ENCODE data around the gene BTLA. TPM values are rescaled to one million over a fixed set of nuclear protein-coding genes. Genes with fewer than 3 reads are reported as not detected.

BTLA gene
- total and polyA plus RNA-seq, 2 of the 13 experiments (the other 11 are each of a cell fraction or from before 2014, with no cell fraction given) = not detected

GRCh38 chr3:112415390-112415789 lies 83.9 kb downstream of the BTLA start:
- Histone ChIP-seq H3K9ac (ENCODE audit: insufficient read depth, low read depth, low read length) (no peak overlapping the region), H3K36me3 (replicated peaks in 1 of 2; ENCODE audit: control insufficient read depth in 1 of 2, insufficient read depth in 2 of 2, low read length in 2 of 2) (no peaks in the 10 kb centered on the region), H3K79me2 (ENCODE audit: insufficient read depth, low read length) (no peaks in the 10 kb centered on the region), H3K27ac (ENCODE audit: extremely low read length, insufficient read depth, low read length) (no peak overlapping the region), H3K4me2 (ENCODE audit: low read depth, low read length) (no peak overlapping the region), H2AFZ (ENCODE audit: low read length) (no peak overlapping the region), H4K20me1 (ENCODE audit: insufficient read depth, low read length) (no peaks in the 10 kb centered on the region), H3K9me3 (ENCODE audit: low read length) (no peaks in the 10 kb centered on the region), H3K27me3 (ENCODE audit: control insufficient read depth in 1 of 2, insufficient read depth in 2 of 2, low read length in 2 of 2) (0 out of 5 replicates have a peak, but pooled peaks cover 0 to 3% of the 10 kb centered on the region in 2 experiments), H3K4me3 (replicated peaks in 1 of 3; ENCODE audit: insufficient read depth in 1 of 3, low read depth in 2 of 3, low read length in 3 of 3) (no peak overlapping the region), H3K4me1 (ENCODE audit: insufficient read depth, low read length) (no peaks in the 10 kb centered on the region)
- in situ Hi-C loops (cut with HindIII; ENCODE audit: extremely low pct_ligation_motif_present, low pct_unique_long_range_greater_than_20kb) (no loop called here), intact Hi-C loops (cut with micrococcal nuclease; ENCODE audit: unreplicated experiment) (no loop called here)
- 67% methylated on average over 6 of the region's 6 CpGs for WGBS (ENCODE audit: low lambda C conversion rate)
- no peak for DNase-seq (ENCODE audit: low spot score)
- ChIA-PET CTCF (ENCODE audit: low intra/inter-chr PET ratio, low total read pairs) (no interaction called here), POLR2A (no interaction called here)
- no TSS peak for BruUV-seq (replicated peaks)
- FAIRE-seq = no peak
- no peak for ATAC-seq
- TF ChIP-seq CEBPZ (IDR thresholded peaks at IDR 0.05; ENCODE audit: low read length) (no peak), FOSL1 (CRISPR knock-in tag; IDR thresholded peaks at IDR 0.05; ENCODE audit: borderline replicate concordance) (no peak), SSRP1 (CRISPR knock-in tag; IDR thresholded peaks at IDR 0.05) (no peak), RBM39 (IDR thresholded peaks at IDR 0.05; ENCODE audit: low read depth, low read length, poor library complexity, severe bottlenecking) (no peak), KLF11 (CRISPR knock-in tag; IDR thresholded peaks at IDR 0.05) (no peak), YY1 (IDR thresholded peaks at IDR 0.05; ENCODE audit: insufficient read depth, insufficient replicate concordance, low read depth, low read length) (no peak), HNF1A (IDR thresholded peaks at IDR 0.05; ENCODE audit: low read depth) (no peak), HNF1A (CRISPR knock-in tag; IDR thresholded peaks at IDR 0.05; ENCODE audit: borderline replicate concordance) (no peak), ZNF772 (CRISPR knock-in tag; IDR thresholded peaks at IDR 0.05) (no peak), ZNF101 (CRISPR knock-in tag; IDR thresholded peaks at IDR 0.05; ENCODE audit: borderline replicate concordance, low read depth) (no peak), GPN1 (CRISPR knock-in tag; IDR thresholded peaks at IDR 0.05; ENCODE audit: borderline replicate concordance) (no peak), SP4 (CRISPR knock-in tag; IDR thresholded peaks at IDR 0.05) (no peak), SMYD3 (CRISPR knock-in tag; IDR thresholded peaks at IDR 0.05) (no peak), PHF21A (CRISPR knock-in tag; IDR thresholded peaks at IDR 0.05) (no peak), ZKSCAN5 (CRISPR knock-in tag; IDR thresholded peaks at IDR 0.05) (no peak), REL (CRISPR knock-in tag; conservative IDR thresholded peaks at IDR 0.05) (no peak), BRF2 (CRISPR knock-in tag; IDR thresholded peaks at IDR 0.05) (no peak), ZNF557 (CRISPR knock-in tag; IDR thresholded peaks at IDR 0.05) (no peak)

Data from HepG2 (cell line).